H1 (cell line): ENCODE results near the gene BIRC2. TPM values are rescaled to one million over a fixed set of nuclear protein-coding genes. Genes with fewer than 3 reads are reported as not detected.

Source experiments
- CTCF ChIA-PET: fragments of 300-600 bp; sonication (Branson Sonifier 250); formaldehyde crosslinking; loops from one replicate; lab custom pipeline; 2021; ENCODE audit not compliant: partially characterized antibody; lab: Charles Lee
- POLR2A ChIA-PET: fragments of 300-600 bp; sonication (Branson Sonifier 250); formaldehyde crosslinking; loops from one replicate; lab custom pipeline; 2021; ENCODE audit warnings: inconsistent platforms; ENCODE audit not compliant: partially characterized antibody; lab: Charles Lee
- DNase-seq, 2 experiments: peaks; one replicate each; pipeline versions ENCODE4 v3.0.0 to v3.0.0-alpha.2; 2010 to 2022; ENCODE audit warnings: low spot score in 2 of 2, low read depth in 1 of 2, mixed read lengths in 1 of 2
- FAIRE-seq: peaks from 2 replicates; lab custom pipeline; 2011; peaks lifted over from hg19 to GRCh38; lab: Jason Lieb, UNC
- H2AFZ ChIP-seq: 2 replicates; pipeline ENCODE4 v1.8.1; 2012; ENCODE audit warnings: low read length, inconsistent platforms
- H2AK5ac ChIP-seq: 2 replicates; pipeline ENCODE4 v1.6.1; 2013; ENCODE audit warnings: low read depth, low read length
- H2BK120ac ChIP-seq: replicated peaks from 2 replicates; pipeline ENCODE3; 2013; ENCODE audit warnings: low read depth, low read length, inconsistent platforms
- H2BK12ac ChIP-seq: 2 replicates; pipeline ENCODE4 v1.6.1; 2013; ENCODE audit warnings: low read depth, low read length
- H2BK15ac ChIP-seq: 2 replicates; pipeline ENCODE4 v1.6.1; 2013; ENCODE audit warnings: low read length
- H2BK20ac ChIP-seq: 2 replicates; pipeline ENCODE4 v1.6.1; 2013; ENCODE audit warnings: low read length
- H2BK5ac ChIP-seq: 2 replicates; pipeline ENCODE4 v1.6.1; 2013; ENCODE audit warnings: low read depth, low read length
- H3K14ac ChIP-seq: 2 replicates; pipeline ENCODE4 v1.6.1; 2013; ENCODE audit warnings: inconsistent platforms; ENCODE audit not compliant: insufficient read length
- H3K18ac ChIP-seq: 2 replicates; pipeline ENCODE4 v1.6.1; 2013; ENCODE audit warnings: low read length; ENCODE audit errors: extremely low read depth
- H3K23ac ChIP-seq: 2 replicates; pipeline ENCODE4 v1.6.1; 2013; ENCODE audit warnings: inconsistent platforms; ENCODE audit not compliant: insufficient read length
- H3K23me2 ChIP-seq: 2 replicates; pipeline ENCODE4 v1.6.1; 2013; ENCODE audit warnings: low read depth, low read length
- H3K27ac ChIP-seq: 2 replicates; pipeline ENCODE4 v1.6.1; 2011; ENCODE audit warnings: low read depth, low read length, inconsistent platforms
- H3K27me3 ChIP-seq, 4 experiments: replicated peaks in 1 of 4; 1 replicate in 1 of 4; 2 replicates in 3 of 4; pipeline versions ENCODE4 v1.6.1 to v1.8.1; 2011 to 2013; ENCODE audit warnings: low read length in 3 of 4, mild to moderate bottlenecking in 3 of 4, inconsistent platforms in 2 of 4, mixed read lengths in 2 of 4, moderate library complexity in 1 of 4; ENCODE audit not compliant: control insufficient read depth in 3 of 4, insufficient read depth in 3 of 4; ENCODE audit errors: extremely low read depth in 1 of 4
- H3K36me3 ChIP-seq, 4 experiments: 2 replicates each; pipeline versions ENCODE4 v1.6.1 to v1.8.1; 2011 to 2013; ENCODE audit warnings: mild to moderate bottlenecking in 4 of 4, low read length in 3 of 4, moderate library complexity in 2 of 4, control low read depth in 1 of 4, inconsistent platforms in 1 of 4; ENCODE audit not compliant: insufficient read depth in 4 of 4, control insufficient read depth in 2 of 4
- H3K4ac ChIP-seq: replicated peaks from 2 replicates; pipeline ENCODE3; 2013; ENCODE audit warnings: low read length, low read depth, mixed read lengths, inconsistent platforms; ENCODE audit not compliant: insufficient read length
- H3K4me1 ChIP-seq, 4 experiments: replicated peaks in 1 of 4; 1 replicate in 1 of 4; 2 replicates in 3 of 4; pipeline versions ENCODE4 v1.6.1 to v1.8.1; 2011 to 2013; ENCODE audit warnings: low read length in 3 of 4, inconsistent platforms in 2 of 4, mixed read lengths in 1 of 4; ENCODE audit not compliant: insufficient read depth in 4 of 4, control insufficient read depth in 3 of 4
- H3K4me2 ChIP-seq, 2 experiments: 2 replicates each; pipeline versions ENCODE4 v1.6.1 to v1.8.1; 2011 to 2013; ENCODE audit warnings: low read depth in 2 of 2, low read length in 2 of 2, control low read depth in 1 of 2, inconsistent platforms in 1 of 2, mild to moderate bottlenecking in 1 of 2; ENCODE audit not compliant: insufficient read depth in 1 of 2
- H3K4me3 ChIP-seq, 4 experiments: fragments of 200-600, 300-600 bp in 1 of 4; sonication (generic), shearing (Covaris generic), sonication (Bioruptor Twin) in 1 of 4; 2 replicates each; pipeline versions ENCODE4 v1.5.1 to v1.8.1; 2011 to 2016; ENCODE audit warnings: low read length in 4 of 4, low read depth in 3 of 4, control low read depth in 2 of 4, inconsistent platforms in 2 of 4, mild to moderate bottlenecking in 2 of 4, mixed read lengths in 1 of 4, moderate library complexity in 1 of 4; ENCODE audit not compliant: insufficient read depth in 2 of 4; ENCODE audit errors: extremely low read depth in 1 of 4
- H3K56ac ChIP-seq: replicated peaks from 2 replicates; pipeline ENCODE3; 2013; ENCODE audit warnings: low read depth, mild to moderate bottlenecking, mixed read lengths, low read length, inconsistent platforms; ENCODE audit not compliant: insufficient read length
- H3K79me1 ChIP-seq: 2 replicates; pipeline ENCODE4 v1.6.1; 2013; ENCODE audit warnings: low read depth, low read length, control low read depth
- H3K79me2 ChIP-seq, 2 experiments: 2 replicates each; pipeline versions ENCODE4 v1.6.1 to v1.8.1; 2012 to 2013; ENCODE audit warnings: low read length in 2 of 2, mild to moderate bottlenecking in 2 of 2, inconsistent platforms in 1 of 2; ENCODE audit not compliant: insufficient read depth in 2 of 2, control insufficient read depth in 1 of 2
- H3K9ac ChIP-seq, 4 experiments: replicated peaks in 1 of 4; 1 replicate in 1 of 4; 2 replicates in 3 of 4; pipeline versions ENCODE4 v1.6.1 to v1.8.1; 2011 to 2013; ENCODE audit warnings: low read depth in 3 of 4, low read length in 3 of 4, control low read depth in 2 of 4, mild to moderate bottlenecking in 2 of 4, moderate library complexity in 2 of 4, inconsistent platforms in 1 of 4; ENCODE audit errors: extremely low read depth in 1 of 4
- H3K9me3 ChIP-seq, 2 experiments: 2 replicates each; pipeline versions ENCODE4 v1.6.1 to v1.8.1; 2012 to 2013; ENCODE audit warnings: mild to moderate bottlenecking in 2 of 2, moderate library complexity in 2 of 2, control low read depth in 1 of 2, inconsistent platforms in 1 of 2, low read depth in 1 of 2, low read length in 1 of 2, mixed read lengths in 1 of 2; ENCODE audit not compliant: insufficient read depth in 2 of 2
- H4K20me1 ChIP-seq, 2 experiments: replicated peaks in 1 of 2; 2 replicates each; pipeline versions ENCODE3 to v1.8.1; 2011 to 2013; ENCODE audit warnings: inconsistent platforms in 2 of 2, low read length in 2 of 2, mild to moderate bottlenecking in 1 of 2; ENCODE audit not compliant: insufficient read depth in 2 of 2, control insufficient read depth in 1 of 2
- H4K5ac ChIP-seq: 2 replicates; pipeline ENCODE4 v1.6.1; 2013; ENCODE audit warnings: low read length, low read depth, mixed read lengths, inconsistent platforms; ENCODE audit not compliant: insufficient read length
- H4K8ac ChIP-seq: 2 replicates; pipeline ENCODE4 v1.8.0; 2013; ENCODE audit warnings: mild to moderate bottlenecking, moderate library complexity, low read length, inconsistent platforms; ENCODE audit not compliant: insufficient read depth; ENCODE audit errors: extremely low read depth
- H4K91ac ChIP-seq: replicated peaks from 2 replicates; pipeline ENCODE3; 2013; ENCODE audit warnings: low read length, mixed read lengths, inconsistent platforms; ENCODE audit not compliant: insufficient read length
- HDAC2 ChIP-seq, 2 experiments: fragments of 300-600 bp in 1 of 2; sonication (generic) in 1 of 2; IDR thresholded peaks; 2 replicates each; pipeline ENCODE4 v1.6.1; 2011 to 2012; ENCODE audit warnings: low read depth in 2 of 2, low read length in 2 of 2, mild to moderate bottlenecking in 2 of 2, moderate library complexity in 2 of 2, borderline replicate concordance in 1 of 2, inconsistent platforms in 1 of 2
- POLR2AphosphoS5 ChIP-seq: IDR thresholded peaks from 2 replicates; pipeline ENCODE4 v1.6.1; 2011; ENCODE audit warnings: low read depth, low read length
- SRF ChIP-seq: IDR thresholded peaks from 2 replicates; pipeline ENCODE4 v1.6.1; 2011; ENCODE audit warnings: mild to moderate bottlenecking, low read depth, low read length, moderate library complexity
- YY1 ChIP-seq: IDR thresholded peaks from 2 replicates; pipeline ENCODE4 v1.6.1; 2011; ENCODE audit warnings: low read depth, mild to moderate bottlenecking, low read length
- WGBS, 2 experiments: shearing (Covaris generic) in 1 of 2; methylation state at CpG; one replicate each; pipeline versions ENCODE4 v1.1.6 to v1.1.7; 2013 to 2015; ENCODE audit warnings: low lambda C conversion rate in 2 of 2, mixed read lengths in 2 of 2, inconsistent platforms in 1 of 2, low coverage in 1 of 2, missing lambda C conversion rate in 1 of 2; ENCODE audit not compliant: insufficient replicate concordance in 2 of 2, insufficient coverage in 1 of 2, insufficient read length in 1 of 2; ENCODE audit errors: extremely low coverage in 1 of 2, missing lambda C conversion rate in 1 of 2; 5-methylcytosine and 5-hydroxymethylcytosine counted together
- polyA plus RNA-seq, 7 experiments: library from polyadenylated mRNA; depleted of rRNA in 3 of 7; stranded (reverse) in 5 of 7; unstranded in 2 of 7; fragments of >200 nt in 5 of 7; fragments of 200-250 nt in 2 of 7; gene quantifications; 1 replicate in 5 of 7; 2 replicates in 1 of 7; 4 replicates in 1 of 7; pipeline versions ENCODE4 v1.2.1 to v1.2.3, GENCODE V29; 2011 to 2013; ENCODE audit warnings: missing spikeins in 2 of 7, mixed read lengths in 2 of 7
- total RNA-seq: library from RNA; stranded (reverse); fragmentation: NEBNext Ultra II Directional; extraction: Animal tissue kit (Norgen Biotek cat#: 25700); gene quantifications from 2 replicates; pipeline ENCODE4 v1.2.1, GENCODE V29; 2021

BIRC2 gene
- total and polyA plus RNA-seq, 2 of the 8 experiments (the other 6 are each of a cell fraction or from before 2014, with no cell fraction given), result 18.4 to 24.7 TPM

DNA sequence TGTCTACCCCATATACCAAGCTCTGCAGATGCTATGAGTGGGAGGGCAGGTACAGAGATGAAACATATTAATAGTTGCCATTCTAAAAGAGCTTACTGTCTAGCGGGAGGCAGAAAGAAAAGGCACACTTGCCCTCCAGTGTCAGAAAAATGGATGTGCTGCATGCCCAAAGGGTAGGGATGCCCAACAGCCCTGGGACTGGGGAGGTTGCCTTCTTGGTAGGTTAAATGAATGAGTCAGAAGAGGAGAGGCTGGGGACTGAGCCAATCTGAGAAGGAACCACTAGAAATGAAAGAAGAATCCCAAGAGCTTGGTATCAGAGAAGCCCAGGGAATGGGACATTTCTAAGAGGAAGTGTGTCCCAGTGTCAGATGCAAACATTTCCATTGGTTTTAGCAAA lies 28.5 kb upstream of the BIRC2 start:
- Histone ChIP-seq H3K4me1 (peaks cover 0 to 1% (median 0%) of the 10 kb centered on the region in 4 experiments; a peak in 1 of 7 replicates), H3K18ac (no peak overlapping the region), H2BK20ac (no peak overlapping the region), H3K23ac (no peak overlapping the region), H2AK5ac (no peak overlapping the region), H3K9me3 (no peaks in the 10 kb centered on the region), H2AFZ (no peak overlapping the region), H4K5ac (no peak overlapping the region), H3K27me3 (no peaks in the 10 kb centered on the region), H3K9ac (no peak overlapping the region), H2BK15ac (no peak overlapping the region), H3K14ac (no peak overlapping the region), H2BK12ac (no peak overlapping the region), H3K56ac (no peak overlapping the region), H2BK5ac (no peak overlapping the region), H3K4ac (no peak overlapping the region), H3K36me3 (no peaks in the 10 kb centered on the region), H3K79me2 (no peaks in the 10 kb centered on the region), H4K20me1 (no peaks in the 10 kb centered on the region), H4K91ac (no peak overlapping the region), H2BK120ac (no peak overlapping the region), H3K4me3 (no peak overlapping the region), H3K79me1 (no peaks in the 10 kb centered on the region), H3K23me2 (peaks cover 6% of the 10 kb centered on the region; the same call in 1 of the 2 replicates), H4K8ac (no peak overlapping the region), H3K27ac (no peak overlapping the region), H3K4me2 (no peak overlapping the region)
- ChIA-PET CTCF (interaction anchor here (0.6 to 4.1 kb wide), 7 partner anchors 8 to 389 kb away, joined by 3 to 22 read pairs (median 6); no protein-coding TSS in a partner anchor), POLR2A (interaction anchor here (0.6 kb wide), 1 partner anchor 28 kb away, joined by 3 read pairs; the partner anchor contains the start of gene BIRC2)
- no peak for FAIRE-seq
- WGBS, 2 experiments, result 93% methylated on average over 1 of the region's 1 CpG; no CpG with 5 or more reads in 1 of the 2 experiments
- no peak for DNase-seq
- TF ChIP-seq SRF, result no peak
- TF ChIP-seq HDAC2 (IDR thresholded peaks at IDR 0.05; ENCODE audit: borderline replicate concordance in 1 of 2, low read depth in 2 of 2, low read length in 2 of 2), result no peak
- TF ChIP-seq YY1, result no peak
- no peak for TF ChIP-seq POLR2AphosphoS5
